Epithelial cell of proximal tubule (primary cell): Measurements from ENCODE around the gene ZNF549. TPM values are rescaled to one million over a fixed set of nuclear protein-coding genes. Genes with fewer than 3 reads are reported as not detected.

Experiments used
- DNase-seq: peaks from one replicate; pipeline ENCODE4 v3.0.0-alpha.2; 2011; ENCODE audit warnings: low read depth
- H3K4me3 ChIP-seq: 2 replicates; pipeline ENCODE4 v1.5.1; 2011; ENCODE audit warnings: low read depth, mild to moderate bottlenecking, low read length
- CTCF ChIP-seq: conservative IDR thresholded peaks from 2 replicates; pipeline ENCODE4 v1.5.1; 2012; ENCODE audit warnings: low read depth, mild to moderate bottlenecking, low read length
- total RNA-seq: library from RNA; depleted of rRNA; stranded (reverse); fragments of >200 nt; gene quantifications from 2 replicates; pipeline ENCODE4 v1.2.3, GENCODE V29; 2015

ZNF549 gene
- total RNA-seq, 1 donor from 2014 or later: 2.4 TPM

- peak; percentile 17 for TF ChIP-seq CTCF
- DNase-seq: no peak
- H3K4me3 ChIP-seq: peak overlapping the region; percentile 92
Observed at GRCh38 chr19:57558525-57558924, 31.4 kb downstream of the ZNF549 start.

- DNase-seq: no peak
- H3K4me3 ChIP-seq: peak overlapping the region; percentile 92
- no peak for TF ChIP-seq CTCF
Observed at GRCh38 chr19:57559008-57559403, 31.9 kb downstream of the ZNF549 start.

GRCh38 chr19:57559404-57560025, 32.4 kb downstream of the ZNF549 start, which contains the start of gene ZNF550:
Gene ZNF550, minus strand, starts transcription at chr19:57559863. Its CDS starts 181 bp downstream, at chr19:57559682.
- no peak for TF ChIP-seq CTCF
- DNase-seq: no peak
- peak within 1 kb of the TSS; percentile 92 for H3K4me3 ChIP-seq

- no peak for TF ChIP-seq CTCF
- no peak for DNase-seq
- H3K4me3 ChIP-seq: peak overlapping the region; percentile 92
Observed at GRCh38 chr19:57560049-57560491, 32.9 kb downstream of the ZNF549 start.

GRCh38 chr19:57563547-57563946, 36.4 kb downstream of the ZNF549 start:
- no peak for TF ChIP-seq CTCF
- H3K4me3 ChIP-seq: no peak overlapping the region
- no peak for DNase-seq

- H3K4me3 ChIP-seq: no peak overlapping the region
- no peak for DNase-seq
- TF ChIP-seq CTCF: no peak
Observed at GRCh38 chr19:57566396-57567265, 39.5 kb downstream of the ZNF549 start.

GRCh38 chr19:57570707-57571106, 43.6 kb downstream of the ZNF549 start:
- no peak for DNase-seq
- TF ChIP-seq CTCF: no peak
- H3K4me3 ChIP-seq: no peak overlapping the region
